NCI-H2196 treated with DMSO at 0.1 percent for 48 hours (cell line): ENCODE measurements around the gene SLC29A4.
A peak's percentile ranks its signal among the peaks of the same experiment; 100 is the strongest.
"Not testable (repeated sequence)": the region's sequence is repeated elsewhere in the genome, so short reads cannot be mapped to it uniquely, and the experiment has no call there.

Source experiments
- DNase-seq: peaks from one replicate; lab custom pipeline; 2025; ENCODE audit not compliant: unreplicated experiment; lab: John Stamatoyannopoulos, UW

Gene SLC29A4

DNA sequence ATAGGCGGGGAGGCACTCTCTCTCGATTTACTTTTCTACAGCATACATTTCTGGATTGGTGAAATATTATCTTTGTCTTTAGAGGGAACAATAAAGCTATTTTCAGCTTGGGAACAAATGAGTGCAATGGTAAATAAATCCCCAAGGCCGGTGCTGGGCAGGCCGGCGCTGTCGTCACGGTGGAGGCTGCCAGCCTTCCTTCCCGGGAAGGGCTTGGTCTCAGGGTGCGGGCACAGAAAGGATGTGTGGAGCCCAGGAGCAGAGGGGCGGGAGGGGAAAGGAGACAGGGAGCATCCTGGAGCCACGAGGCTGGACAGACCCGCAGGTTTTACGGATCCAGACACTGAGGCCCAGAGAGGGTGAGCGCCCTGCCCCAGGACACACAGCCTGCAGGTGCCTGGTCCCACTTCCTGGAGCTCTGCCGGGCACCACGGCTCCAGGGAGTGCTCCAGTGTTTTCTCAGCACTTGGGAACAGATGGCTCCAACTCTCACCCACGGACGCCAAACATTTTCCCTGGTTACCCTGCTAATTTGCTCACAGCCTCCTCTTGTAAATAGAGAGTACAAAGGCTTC, 8.8 kb upstream of the SLC29A4 start:
- DNase-seq, result peak; percentile 55

DNA sequence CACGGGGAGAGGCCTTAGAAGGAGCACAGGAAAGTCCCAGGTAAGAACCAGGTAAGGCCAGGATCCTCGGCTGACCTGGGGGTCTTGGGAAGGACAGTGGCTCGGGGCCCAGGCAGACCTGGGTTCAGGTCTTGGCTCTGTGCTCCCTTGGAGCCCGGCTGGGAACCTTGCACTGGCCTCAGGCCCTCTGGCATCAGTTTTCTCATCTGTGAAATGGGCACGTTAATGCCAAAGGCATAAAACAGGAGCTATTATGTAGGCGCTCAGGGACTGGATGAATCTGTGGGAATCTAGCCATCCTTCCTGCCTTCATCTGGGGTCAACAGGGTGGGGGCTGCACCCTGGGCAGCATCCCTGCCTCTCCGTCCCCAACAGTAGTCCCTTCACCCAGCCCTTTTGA, 8.3 kb upstream of the SLC29A4 start:
- DNase-seq, result no peak

DNA sequence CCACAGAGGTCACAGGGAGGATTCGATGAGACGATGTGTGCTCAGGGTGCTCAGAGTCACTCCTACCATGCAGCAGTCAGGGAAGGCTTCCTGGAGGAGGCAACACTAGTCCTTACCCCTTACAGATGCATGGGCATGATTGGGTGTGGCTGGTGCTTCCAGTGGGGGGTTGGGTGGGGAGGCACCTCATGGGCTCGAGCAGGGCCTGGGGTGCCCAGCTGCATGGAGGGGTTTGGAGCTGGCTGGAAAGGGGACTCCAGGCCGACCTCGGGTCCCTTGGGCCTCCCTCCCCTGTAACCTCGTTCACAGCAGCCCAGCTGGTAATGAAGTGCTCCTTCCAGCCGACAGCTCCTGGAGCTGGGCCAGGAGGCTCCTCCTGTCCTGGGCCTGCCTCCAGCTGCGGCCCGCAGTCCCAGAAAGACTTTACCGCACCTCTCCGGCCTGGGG, 7.7 kb upstream of the SLC29A4 start:
- DNase-seq, result peak; percentile 27

- DNase-seq, result peak; percentile 29
Measured at GRCh38 chr7:5275510-5275909, 7.2 kb upstream of the SLC29A4 start.

- DNase-seq, result not testable (repeated sequence)
Measured at GRCh38 chr7:5276123-5276522, 6.6 kb upstream of the SLC29A4 start.

- no peak for DNase-seq
Measured at GRCh38 chr7:5276611-5277010, 6.1 kb upstream of the SLC29A4 start.

DNA sequence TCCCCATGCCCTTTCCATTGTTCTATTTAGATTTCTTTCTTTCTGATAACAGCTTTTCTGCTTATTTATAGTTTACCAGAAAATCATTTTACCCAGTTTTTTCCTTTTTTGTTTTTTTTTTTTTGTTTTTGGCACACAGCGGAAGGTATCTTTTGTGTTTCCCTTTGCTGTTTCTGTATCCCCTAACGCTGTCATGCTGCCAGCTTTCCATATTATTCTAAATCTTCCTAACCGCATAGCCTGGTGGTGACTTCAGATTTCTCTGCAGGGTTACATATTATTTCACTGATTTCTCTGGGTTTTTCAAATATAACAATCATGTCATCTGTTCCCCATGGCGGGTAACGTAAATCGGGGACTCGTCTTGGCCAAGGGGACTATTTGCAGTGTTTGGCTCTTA, 4.0 kb upstream of the SLC29A4 start:
- no peak for DNase-seq

DNA sequence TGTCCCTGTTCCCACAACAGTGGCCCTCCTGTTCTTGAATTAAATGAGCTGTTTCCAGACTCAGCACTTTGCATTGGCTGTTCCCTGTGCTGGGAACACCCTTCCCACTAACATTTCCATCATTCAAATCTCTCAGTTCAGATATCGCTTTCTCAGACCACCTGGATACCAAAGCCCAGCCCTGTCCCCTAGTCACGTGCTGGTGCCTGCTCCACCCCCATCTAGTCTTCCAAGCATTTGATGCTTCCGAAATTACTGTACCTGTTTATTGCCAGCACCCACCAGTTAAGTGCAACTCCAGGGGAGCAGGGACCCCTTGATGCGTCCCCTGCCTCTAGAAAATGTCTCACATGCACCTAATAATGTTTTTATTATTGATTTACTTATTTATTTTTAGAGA, 3.0 kb upstream of the SLC29A4 start:
- DNase-seq, result no peak

DNA sequence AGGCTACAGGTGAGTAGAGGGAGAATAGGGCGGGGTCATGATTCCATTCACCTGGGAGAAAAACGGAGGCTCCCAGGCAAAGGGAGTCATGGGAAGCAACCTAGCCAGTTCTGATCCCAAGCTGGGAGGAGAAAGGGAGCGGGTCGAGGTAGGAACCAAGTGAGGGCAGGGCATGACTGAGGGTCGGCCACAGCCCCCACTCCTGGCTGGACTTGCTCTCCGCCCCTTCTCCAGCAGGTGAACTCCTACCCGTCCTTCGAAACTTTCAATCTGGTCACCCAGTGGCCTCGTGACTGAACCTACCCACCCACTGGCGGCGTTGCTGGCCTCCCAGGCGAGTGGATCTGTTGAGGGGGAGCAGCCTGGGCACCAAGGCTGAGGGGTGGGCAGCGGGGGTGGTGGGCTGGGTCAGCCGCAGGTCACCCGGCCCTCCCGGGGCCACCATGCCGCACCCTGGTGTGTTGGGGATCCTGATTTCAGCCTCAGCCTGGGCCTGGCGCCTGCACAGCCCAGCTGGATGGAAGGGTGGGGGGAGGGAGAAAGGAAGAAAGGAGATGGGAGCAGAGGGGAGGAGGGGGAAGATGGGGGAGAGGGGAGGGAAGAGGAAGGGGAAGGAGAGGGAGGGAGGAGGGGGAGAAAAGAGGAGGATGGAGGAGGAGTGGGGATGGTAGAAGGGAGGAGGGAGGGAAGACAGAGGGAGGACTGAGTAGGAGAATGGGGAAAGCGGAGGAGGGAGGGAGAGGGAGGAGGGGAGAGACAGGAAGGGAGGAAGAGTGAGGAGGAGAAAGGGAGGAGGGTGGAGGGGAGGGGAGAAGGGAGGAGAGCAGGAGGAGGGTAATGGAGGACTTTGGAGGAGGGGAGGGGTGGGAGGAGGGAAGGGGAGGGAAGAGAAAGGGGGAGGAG, 894 bp upstream of the SLC29A4 start:
- DNase-seq, result not testable (repeated sequence)

DNA sequence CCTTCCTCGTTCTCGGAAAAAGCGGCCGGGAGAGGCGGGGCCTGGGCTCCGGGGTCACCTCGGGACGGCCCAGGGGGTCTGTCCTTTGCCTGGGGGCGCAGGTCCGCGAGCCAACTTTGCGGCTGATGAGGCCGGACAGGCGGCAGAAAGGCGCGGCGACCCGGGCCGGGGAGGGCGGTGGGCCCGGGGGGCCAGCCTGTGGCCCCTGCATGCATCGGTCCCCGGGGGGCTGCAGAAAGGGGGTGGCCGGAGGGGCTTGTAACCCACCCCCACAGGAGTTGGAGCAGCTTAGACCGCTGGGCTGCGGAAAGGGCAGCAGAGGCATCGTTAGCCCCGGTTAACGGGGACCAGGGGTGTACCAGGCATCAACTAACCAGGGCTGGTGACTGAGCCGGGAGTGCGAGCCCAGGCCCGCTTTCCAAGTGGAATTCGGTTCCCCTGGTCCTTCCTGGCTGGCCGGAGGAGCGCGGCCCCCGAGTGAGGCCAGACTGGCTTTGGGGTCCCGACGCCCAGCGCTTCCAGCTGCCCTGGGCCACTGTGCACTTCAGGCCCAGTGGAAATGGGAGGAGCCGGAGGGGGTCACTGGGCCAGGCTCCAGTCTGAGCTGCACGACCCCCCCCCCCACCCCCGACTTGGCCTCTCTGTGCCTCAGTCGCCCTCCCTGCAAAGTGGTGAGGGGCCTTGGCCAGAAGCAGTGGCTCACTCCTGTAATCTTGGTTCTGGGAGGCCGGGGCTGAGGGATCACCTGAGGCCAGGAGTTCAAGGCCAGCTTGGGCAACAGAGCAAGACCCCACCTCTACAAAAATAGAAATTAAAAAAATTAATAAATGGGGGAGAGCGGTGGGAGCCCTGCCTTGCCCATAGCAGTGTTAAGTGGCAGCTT, 919 bp downstream of the SLC29A4 start:
- DNase-seq, result no peak

- DNase-seq, result peak; percentile 82
Measured at GRCh38 chr7:5284304-5285281, 1.9 kb downstream of the SLC29A4 start.

GRCh38 chr7:5286933-5287332, 4.2 kb downstream of the SLC29A4 start:
- DNase-seq, result no peak

DNA sequence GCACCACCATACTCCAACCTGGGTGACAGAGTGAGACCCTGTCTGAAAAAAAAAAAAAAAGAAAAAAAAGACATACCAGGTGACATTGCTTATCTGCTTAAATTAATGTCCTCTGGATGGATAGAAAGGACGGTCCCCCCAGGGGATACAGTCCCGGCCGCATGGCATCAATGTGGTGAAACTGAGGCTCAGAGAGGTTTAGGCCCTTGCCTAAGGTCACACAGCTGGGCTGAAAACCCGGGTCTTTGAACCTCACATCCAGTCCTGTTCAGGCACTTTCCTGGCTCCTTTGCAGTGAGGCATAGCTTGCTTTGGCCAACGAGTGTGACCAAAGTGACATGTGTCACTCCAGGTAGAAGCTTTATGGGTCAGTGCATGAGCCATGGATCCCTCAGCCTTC, 4.6 kb downstream of the SLC29A4 start:
- not testable (repeated sequence) for DNase-seq

GRCh38 chr7:5287802-5288201, 5.1 kb downstream of the SLC29A4 start:
- no peak for DNase-seq

DNA sequence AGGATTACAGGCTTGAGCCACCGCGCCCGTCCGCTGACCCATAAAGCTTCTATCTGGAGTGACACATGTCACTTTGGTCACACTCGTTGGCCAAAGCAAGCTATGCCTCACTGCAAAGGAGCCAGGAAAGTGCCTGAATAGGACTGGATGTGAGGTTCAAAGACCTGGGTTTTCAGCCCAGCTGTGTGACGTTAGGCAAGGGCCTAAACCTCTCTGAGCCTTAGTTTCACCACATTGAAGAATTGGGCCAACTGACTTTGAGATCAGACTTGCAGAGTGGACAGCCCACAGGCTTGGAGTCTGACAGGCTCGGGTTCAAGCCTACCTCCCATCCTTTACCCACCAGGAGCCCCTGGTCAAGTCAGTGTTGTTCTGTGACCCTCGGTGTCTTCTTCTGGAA, 5.8 kb downstream of the SLC29A4 start:
- not testable (repeated sequence) for DNase-seq

DNA sequence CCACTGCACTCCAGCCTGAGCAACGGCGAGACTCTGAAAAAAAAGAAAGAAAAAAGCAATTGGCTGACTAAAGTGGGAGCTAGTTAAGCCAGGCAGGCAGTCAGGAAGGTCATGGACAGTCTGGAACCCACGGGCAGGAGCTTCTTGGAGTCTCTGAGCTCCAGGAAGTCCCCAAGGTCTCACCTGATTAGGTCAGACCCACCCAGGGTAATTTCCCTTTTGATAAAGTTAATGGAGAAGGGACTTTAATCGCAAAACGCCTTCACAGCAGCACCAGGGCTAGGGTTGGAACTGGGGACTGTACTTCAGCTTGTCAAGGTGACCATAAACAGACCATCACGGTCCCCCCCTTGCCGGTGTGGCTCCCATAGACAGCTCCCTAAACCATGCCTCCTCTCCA, 6.6 kb downstream of the SLC29A4 start:
- DNase-seq, result no peak

DNA sequence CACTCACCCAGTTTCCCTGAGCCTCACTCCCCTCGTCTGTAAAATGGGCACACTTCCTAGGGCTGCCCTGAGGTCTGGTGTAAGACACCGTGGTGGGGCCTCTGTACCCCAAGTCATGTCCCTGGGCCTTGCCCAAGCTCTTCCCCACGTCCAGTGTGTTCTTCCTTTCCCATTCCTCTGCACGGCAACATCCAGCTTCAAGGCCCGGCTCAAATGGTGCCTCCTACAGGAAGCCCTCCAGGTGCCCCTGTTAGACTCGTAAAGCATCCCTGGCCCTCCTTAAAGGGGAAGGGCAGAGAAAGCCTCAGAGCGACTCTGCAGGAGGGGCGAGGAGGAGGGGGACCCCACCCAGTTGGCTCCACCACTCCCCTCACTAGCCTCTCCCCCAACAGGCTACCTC, 8.6 kb downstream of the SLC29A4 start:
- no peak for DNase-seq

- not testable (repeated sequence) for DNase-seq
Measured at GRCh38 chr7:5291711-5292335, 9.1 kb downstream of the SLC29A4 start.

- DNase-seq, result no peak
Measured at GRCh38 chr7:5294169-5294987, 11.6 kb downstream of the SLC29A4 start.
